ENCODE measurements around the gene RERE. TPM values are rescaled to one million over a fixed set of nuclear protein-coding genes. Genes with fewer than 3 reads are reported as not detected.

RERE gene
- total RNA-seq, 1 experiment from 2014 or later = 40.6 TPM

GRCh38 chr1:8408151-8408839, 409.1 kb downstream of the RERE start:
- Histone ChIP-seq H2AFZ (ENCODE audit: low read depth, low read length, poor library complexity, severe bottlenecking) (no peak overlapping the region), H3K36me3 (ENCODE audit: control insufficient read depth in 1 of 2, insufficient read depth in 2 of 2, low read length in 2 of 2) (no peaks in the 10 kb centered on the region), H3K27ac (ENCODE audit: low read depth, low read length) (peak overlapping the region; percentile 37), H4K20me1 (ENCODE audit: insufficient read depth) (no peaks in the 10 kb centered on the region), H3K79me2 (ENCODE audit: insufficient read depth, low read length) (peaks cover 4% of the 10 kb centered on the region; the same call in 1 of the 2 replicates), H3K9me3 (ENCODE audit: control insufficient read depth in 1 of 2, insufficient read depth in 1 of 2, low read depth in 1 of 2, low read length in 2 of 2) (no peaks in the 10 kb centered on the region), H3K4me3 (replicated peaks in 1 of 2; ENCODE audit: low read depth in 1 of 2, low read length in 2 of 2) (no peak overlapping the region), H3K27me3 (ENCODE audit: insufficient read depth, low read length) (no peaks in the 10 kb centered on the region), H3K4me2 (ENCODE audit: low read length) (no peak overlapping the region), H3K9me2 (ENCODE audit: insufficient read depth) (no peaks in the 10 kb centered on the region), H3K4me1 (ENCODE audit: control insufficient read depth in 1 of 2, insufficient read depth in 2 of 2, low read length in 2 of 2) (peaks cover 6 to 21% of the 10 kb centered on the region in 2 experiments; a peak in 3 of 4 replicates), H3K9ac (ENCODE audit: low read length) (no peak overlapping the region)
- ChIA-PET RAD21 (ENCODE audit: low non-redundant PET in 1 of 2, low total read pairs in 2 of 2, uncharacterized antibody in 2 of 2, unreplicated experiment in 2 of 2) (no interaction called here), POLR2A (no interaction called here), CTCF (interaction anchor here (1.0 kb wide), 1 partner anchor 318 kb away, joined by 3 read pairs; no protein-coding TSS in a partner anchor)
- ATAC-seq = no peak
- intact Hi-C loops (cut with micrococcal nuclease) = loop anchor here (10.0 kb wide), 1 partner anchor 137 kb away; no protein-coding TSS in a partner anchor
- BruUV-seq (replicated peaks) = no TSS peak
- TF ChIP-seq, protein P1, sequence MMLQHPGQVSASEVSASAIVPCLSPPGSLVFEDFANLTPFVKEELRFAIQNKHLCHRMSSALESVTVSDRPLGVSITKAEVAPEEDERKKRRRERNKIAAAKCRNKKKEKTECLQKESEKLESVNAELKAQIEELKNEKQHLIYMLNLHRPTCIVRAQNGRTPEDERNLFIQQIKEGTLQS (IDR thresholded peaks at IDR 0.05) = no peak
- TF ChIP-seq POLR2A (IDR thresholded peaks at IDR 0.05; ENCODE audit: borderline replicate concordance, extremely low read depth, insufficient read depth, insufficient read length) (no peak), SRF (IDR thresholded peaks at IDR 0.05; ENCODE audit: low read depth) (no peak), TCF7L2 (IDR thresholded peaks at IDR 0.05; ENCODE audit: borderline replicate concordance, extremely low read depth, insufficient read depth, insufficient read length) (no peak), ZFX (IDR thresholded peaks at IDR 0.05) (no peak), SP1 (IDR thresholded peaks at IDR 0.05; ENCODE audit: low read depth) (no peak), FOSL1 (IDR thresholded peaks at IDR 0.05; ENCODE audit: low read depth) (no peak), EZH2 (IDR thresholded peaks at IDR 0.05) (no peak), CTCF (IDR thresholded peaks at IDR 0.05 in 2 of 3, conservative IDR thresholded peaks at IDR 0.05 in 1 of 3; ENCODE audit: borderline replicate concordance in 1 of 3, insufficient read depth in 1 of 3, low read depth in 2 of 3, low read length in 2 of 3) (no peak), ELF1 (IDR thresholded peaks at IDR 0.05; ENCODE audit: borderline replicate concordance, low read depth) (no peak), CBX3 (IDR thresholded peaks at IDR 0.05; ENCODE audit: low read depth) (no peak), EZH2phosphoT487 (IDR thresholded peaks at IDR 0.05; ENCODE audit: borderline replicate concordance) (no peak), YY1 (IDR thresholded peaks at IDR 0.05; ENCODE audit: extremely low read depth, insufficient replicate concordance, low read depth, low read length) (no peak), RAD21 (IDR thresholded peaks at IDR 0.05; ENCODE audit: low read depth) (no peak), JUND (IDR thresholded peaks at IDR 0.05) (no peak)
- TF ChIP-seq, protein P2, sequence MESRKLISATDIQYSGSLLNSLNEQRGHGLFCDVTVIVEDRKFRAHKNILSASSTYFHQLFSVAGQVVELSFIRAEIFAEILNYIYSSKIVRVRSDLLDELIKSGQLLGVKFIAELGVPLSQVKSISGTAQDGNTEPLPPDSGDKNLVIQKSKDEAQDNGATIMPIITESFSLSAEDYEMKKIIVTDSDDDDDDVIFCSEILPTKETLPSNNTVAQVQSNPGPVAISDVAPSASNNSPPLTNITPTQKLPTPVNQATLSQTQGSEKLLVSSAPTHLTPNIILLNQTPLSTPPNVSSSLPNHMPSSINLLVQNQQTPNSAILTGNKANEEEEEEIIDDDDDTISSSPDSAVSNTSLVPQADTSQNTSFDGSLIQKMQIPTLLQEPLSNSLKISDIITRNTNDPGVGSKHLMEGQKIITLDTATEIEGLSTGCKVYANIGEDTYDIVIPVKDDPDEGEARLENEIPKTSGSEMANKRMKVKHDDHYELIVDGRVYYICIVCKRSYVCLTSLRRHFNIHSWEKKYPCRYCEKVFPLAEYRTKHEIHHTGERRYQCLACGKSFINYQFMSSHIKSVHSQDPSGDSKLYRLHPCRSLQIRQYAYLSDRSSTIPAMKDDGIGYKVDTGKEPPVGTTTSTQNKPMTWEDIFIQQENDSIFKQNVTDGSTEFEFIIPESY (IDR thresholded peaks at IDR 0.05; ENCODE audit: extremely low read depth, insufficient replicate concordance, low read length) = no peak
- TF ChIP-seq, protein P3, sequence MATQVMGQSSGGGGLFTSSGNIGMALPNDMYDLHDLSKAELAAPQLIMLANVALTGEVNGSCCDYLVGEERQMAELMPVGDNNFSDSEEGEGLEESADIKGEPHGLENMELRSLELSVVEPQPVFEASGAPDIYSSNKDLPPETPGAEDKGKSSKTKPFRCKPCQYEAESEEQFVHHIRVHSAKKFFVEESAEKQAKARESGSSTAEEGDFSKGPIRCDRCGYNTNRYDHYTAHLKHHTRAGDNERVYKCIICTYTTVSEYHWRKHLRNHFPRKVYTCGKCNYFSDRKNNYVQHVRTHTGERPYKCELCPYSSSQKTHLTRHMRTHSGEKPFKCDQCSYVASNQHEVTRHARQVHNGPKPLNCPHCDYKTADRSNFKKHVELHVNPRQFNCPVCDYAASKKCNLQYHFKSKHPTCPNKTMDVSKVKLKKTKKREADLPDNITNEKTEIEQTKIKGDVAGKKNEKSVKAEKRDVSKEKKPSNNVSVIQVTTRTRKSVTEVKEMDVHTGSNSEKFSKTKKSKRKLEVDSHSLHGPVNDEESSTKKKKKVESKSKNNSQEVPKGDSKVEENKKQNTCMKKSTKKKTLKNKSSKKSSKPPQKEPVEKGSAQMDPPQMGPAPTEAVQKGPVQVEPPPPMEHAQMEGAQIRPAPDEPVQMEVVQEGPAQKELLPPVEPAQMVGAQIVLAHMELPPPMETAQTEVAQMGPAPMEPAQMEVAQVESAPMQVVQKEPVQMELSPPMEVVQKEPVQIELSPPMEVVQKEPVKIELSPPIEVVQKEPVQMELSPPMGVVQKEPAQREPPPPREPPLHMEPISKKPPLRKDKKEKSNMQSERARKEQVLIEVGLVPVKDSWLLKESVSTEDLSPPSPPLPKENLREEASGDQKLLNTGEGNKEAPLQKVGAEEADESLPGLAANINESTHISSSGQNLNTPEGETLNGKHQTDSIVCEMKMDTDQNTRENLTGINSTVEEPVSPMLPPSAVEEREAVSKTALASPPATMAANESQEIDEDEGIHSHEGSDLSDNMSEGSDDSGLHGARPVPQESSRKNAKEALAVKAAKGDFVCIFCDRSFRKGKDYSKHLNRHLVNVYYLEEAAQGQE (IDR thresholded peaks at IDR 0.05; ENCODE audit: low read depth) = no peak
- no peak for DNase-seq (ENCODE audit: low read depth, low spot score)
